OCI-LY7 (cell line): ENCODE results near the gene FRMD3. TPM values are rescaled to one million over a fixed set of nuclear protein-coding genes. Genes with fewer than 3 reads are reported as not detected.

ENCODE experiments used
- Bru-seq: library from RNA; stranded (reverse); fragments of 400-500 nt; gene quantifications from one replicate; lab custom pipeline; 2021; lab: Mats Ljungman, UMichigan
- BruChase-seq, 2 experiments: library from RNA; stranded (reverse); fragments of 400-500 nt; gene quantifications; one replicate each; lab custom pipeline; 2021; lab: Mats Ljungman, UMichigan
- BruUV-seq: library from RNA; stranded (reverse); fragments of 400-500 nt; replicated peaks from 2 replicates; lab custom pipeline; 2021; lab: Mats Ljungman, UMichigan
- CTCF ChIA-PET: fragments of 300-600 bp; sonication (Branson Sonifier 250); formaldehyde crosslinking; loops from one replicate; lab custom pipeline; 2022; ENCODE audit warnings: antibody characterized with exemption; ENCODE audit not compliant: unreplicated experiment; lab: Charles Lee
- POLR2A ChIA-PET: fragments of 300-600 bp; sonication (Branson Sonifier 250); formaldehyde crosslinking; loops from one replicate; lab custom pipeline; 2022; ENCODE audit warnings: antibody characterized with exemption; lab: Charles Lee
- DNase-seq: peaks from one replicate; pipeline ENCODE4 v3.0.0-alpha.2; 2015; ENCODE audit warnings: low spot score
- H2AFZ ChIP-seq: fragments of 200-600 bp; sonication (generic), shearing (Covaris generic); 2 replicates; pipeline ENCODE4 v1.6.1; 2014; ENCODE audit warnings: mild to moderate bottlenecking, antibody characterized with exemption, low read length, moderate library complexity
- H3K27ac ChIP-seq: fragments of 200-600 bp; sonication (generic); 2 replicates; pipeline ENCODE4 v1.5.1; 2014; ENCODE audit warnings: mixed run types, low read depth, mild to moderate bottlenecking, moderate library complexity, low read length, inconsistent platforms; ENCODE audit not compliant: poor library complexity, severe bottlenecking
- H3K36me3 ChIP-seq: fragments of 200-600 bp; sonication (generic); 2 replicates; pipeline ENCODE4 v1.6.1; 2014; ENCODE audit warnings: mild to moderate bottlenecking, antibody characterized with exemption, low read length, moderate library complexity, mixed read lengths; ENCODE audit not compliant: insufficient read depth
- H3K4me1 ChIP-seq: fragments of 200-600 bp; sonication (generic); 2 replicates; pipeline ENCODE4 v1.5.1; 2014; ENCODE audit warnings: mild to moderate bottlenecking, low read length; ENCODE audit not compliant: insufficient read depth, poor library complexity, severe bottlenecking
- H3K4me2 ChIP-seq: fragments of 200-600 bp; sonication (generic); 2 replicates; pipeline ENCODE4 v1.6.1; 2014; ENCODE audit warnings: mild to moderate bottlenecking, low read length
- H3K4me3 ChIP-seq: fragments of 200-600 bp; sonication (generic); 2 replicates; pipeline ENCODE4 v1.5.1; 2014; ENCODE audit warnings: mild to moderate bottlenecking, low read depth, low read length; ENCODE audit not compliant: poor library complexity, severe bottlenecking
- H3K79me2 ChIP-seq: fragments of 200-600 bp; sonication (generic); 2 replicates; pipeline ENCODE4 v1.6.1; 2016; ENCODE audit warnings: low read depth, mild to moderate bottlenecking, low read length, moderate library complexity, mixed read lengths; ENCODE audit not compliant: insufficient read depth
- H3K9me2 ChIP-seq: fragments of 200-600 bp; sonication (generic); 2 replicates; pipeline ENCODE4 v1.6.1; 2016; ENCODE audit warnings: mild to moderate bottlenecking, low read length, mixed read lengths; ENCODE audit not compliant: insufficient read depth
- H3K9me3 ChIP-seq: fragments of 200-600 bp; sonication (generic); 2 replicates; pipeline ENCODE4 v1.6.1; 2014; ENCODE audit warnings: mild to moderate bottlenecking, mixed run types, low read length, mixed read lengths
- H4K20me1 ChIP-seq: fragments of 200-600 bp; sonication (generic); 2 replicates; pipeline ENCODE4 v1.6.1; 2014; ENCODE audit warnings: mild to moderate bottlenecking, antibody characterized with exemption, low read length, moderate library complexity, mixed read lengths; ENCODE audit not compliant: insufficient read depth
- CTCF ChIP-seq: fragments of 200-600 bp; sonication (generic); conservative IDR thresholded peaks from 2 replicates; pipeline ENCODE4 v1.5.1; 2014; ENCODE audit warnings: mild to moderate bottlenecking, antibody characterized with exemption, low read length, moderate library complexity, mixed read lengths
- EZH2phosphoT487 ChIP-seq: fragments of 200-600 bp; sonication (generic); IDR thresholded peaks from 2 replicates; pipeline ENCODE4 v1.6.1; 2018; ENCODE audit warnings: low read depth, borderline replicate concordance, mild to moderate bottlenecking, mixed run types, antibody characterized with exemption, low read length, moderate library complexity, mixed read lengths
- intact Hi-C: fragments of 100-400 bp; cut with micrococcal nuclease; formaldehyde crosslinking; loops from one replicate; pipeline ENCODE4 v1.10.0; 2022; ENCODE audit not compliant: unreplicated experiment
- long read RNA-seq: library from polyadenylated mRNA; stranded (forward); transcript quantifications from one replicate; pipeline ENCODE4 v2.0.0, GENCODE V29; 2022
- total RNA-seq, 2 experiments: library from RNA; depleted of rRNA in 1 of 2; stranded (reverse); fragments of >200 nt in 1 of 2; shearing (Covaris generic) in 1 of 2; gene quantifications; 2 replicates each; pipeline ENCODE4 v1.2.3, GENCODE V29; 2014 to 2022

FRMD3 gene
- 0.44 and 1.4 TPM in 2 replicates for total RNA-seq (2014; rRNA removed; shearing (Covaris generic))
- 0.48 and 0.65 TPM in 2 replicates for total RNA-seq (2022)
- Bru-seq, nascent RNA = percentile 40 among the genes with signal in this experiment
- BruChase-seq, experiment 1, labeled RNA remaining after a 6-hour chase = percentile 43 among the genes with signal in this experiment
- percentile 45 among the genes with signal in this experiment for BruChase-seq, experiment 2, labeled RNA remaining after a 2-hour chase
- long read RNA-seq = 0 reads

GRCh38 chr9:83538172-83538889 is at the start of gene FRMD3:
FRMD3 (minus strand) TSS chr9:83538401; CDS start chr9:83538231, 170 bp downstream.
- CTCF ChIA-PET = no interaction called here
- no peaks in the 10 kb centered on the region for H3K9me2 ChIP-seq
- intact Hi-C loops = no loop called here
- no peak within 1 kb of the TSS for H3K4me2 ChIP-seq
- TF ChIP-seq EZH2phosphoT487 = no peak
- TF ChIP-seq CTCF = no peak
- no peaks in the 10 kb centered on the region for H3K79me2 ChIP-seq
- H3K9me3 ChIP-seq = no peaks in the 10 kb centered on the region
- H2AFZ ChIP-seq = no peak within 1 kb of the TSS
- no peaks in the 10 kb centered on the region for H3K36me3 ChIP-seq
- POLR2A ChIA-PET = no interaction called here
- no peaks in the 10 kb centered on the region for H3K4me1 ChIP-seq
- H3K4me3 ChIP-seq = no peak within 1 kb of the TSS
- DNase-seq = no peak
- no peaks in the 10 kb centered on the region for H4K20me1 ChIP-seq
- BruUV-seq = no TSS peak
- H3K27ac ChIP-seq = no peak within 1 kb of the TSS

- BruUV-seq = no TSS peak
- Histone ChIP-seq H2AFZ (no peak overlapping the region), H3K4me2 (no peak overlapping the region), H3K79me2 (no peaks in the 10 kb centered on the region), H3K27ac (no peak overlapping the region), H3K9me2 (no peaks in the 10 kb centered on the region), H3K9me3 (no peaks in the 10 kb centered on the region), H3K4me3 (no peak overlapping the region), H3K4me1 (no peaks in the 10 kb centered on the region), H4K20me1 (no peaks in the 10 kb centered on the region), H3K36me3 (no peaks in the 10 kb centered on the region)
- intact Hi-C loops = no loop called here
- TF ChIP-seq EZH2phosphoT487 (no peak), CTCF (no peak)
- ChIA-PET POLR2A (no interaction called here), CTCF (no interaction called here)
- no peak for DNase-seq
Measured at GRCh38 chr9:83584995-83585394, 46.8 kb upstream of the FRMD3 start.
